GM18867 (cell line): ENCODE data around the gene CRY2.
"Not testable (repeated sequence)": the region's sequence is repeated elsewhere in the genome, so short reads cannot be mapped to it uniquely, and the experiment has no call there.

Experiments used
- ATAC-seq: cut with Tn5 transposase; IDR thresholded peaks from one replicate; pipeline ENCODE4 v1.9.1; 2021; ENCODE audit warnings: mild to moderate bottlenecking, moderate library complexity; ENCODE audit not compliant: unreplicated experiment

CRY2 gene

GRCh38 chr11:45896422-45896984 is 49.2 kb downstream of the CRY2 start:
- ATAC-seq: no peak

DNA sequence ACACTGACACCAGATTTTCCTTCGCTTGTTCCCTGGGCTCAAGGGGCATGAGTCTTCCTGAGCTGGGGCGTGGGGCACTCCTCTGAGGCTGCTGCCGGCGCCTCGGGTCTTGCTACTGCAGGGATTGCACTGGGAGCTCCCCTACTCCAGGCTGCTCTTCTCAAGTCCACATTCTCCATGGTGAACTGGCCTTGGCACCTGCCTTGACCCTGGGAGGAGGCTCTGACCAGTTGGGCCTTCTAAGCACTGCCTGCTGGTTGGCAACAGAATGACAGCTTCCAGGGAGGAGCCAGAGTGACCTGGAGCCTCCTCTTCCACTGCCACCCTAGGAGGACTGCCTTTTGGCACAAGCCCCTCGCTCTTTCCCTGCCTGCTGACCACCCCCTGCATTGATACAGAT is 50.3 kb downstream of the CRY2 start:
- ATAC-seq: no peak

DNA sequence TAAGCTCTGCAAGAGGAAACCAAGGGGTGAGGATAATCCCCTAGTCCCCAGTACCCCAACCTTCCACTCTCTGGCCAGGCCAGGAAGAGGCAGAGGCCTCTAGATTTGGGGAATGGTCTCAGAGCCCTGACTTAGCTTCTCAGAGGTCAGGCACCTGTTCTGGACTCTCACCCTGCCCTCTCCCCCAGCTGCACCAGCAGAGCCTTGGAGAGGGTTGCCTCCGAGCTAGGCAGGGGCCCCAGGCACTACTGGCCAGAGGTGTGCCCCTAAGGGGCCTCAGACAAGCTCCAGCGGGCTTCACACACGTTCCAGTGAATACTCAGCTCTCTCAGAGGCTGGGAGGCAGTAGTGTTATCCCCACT is 51.8 kb downstream of the CRY2 start:
- ATAC-seq: no peak

DNA sequence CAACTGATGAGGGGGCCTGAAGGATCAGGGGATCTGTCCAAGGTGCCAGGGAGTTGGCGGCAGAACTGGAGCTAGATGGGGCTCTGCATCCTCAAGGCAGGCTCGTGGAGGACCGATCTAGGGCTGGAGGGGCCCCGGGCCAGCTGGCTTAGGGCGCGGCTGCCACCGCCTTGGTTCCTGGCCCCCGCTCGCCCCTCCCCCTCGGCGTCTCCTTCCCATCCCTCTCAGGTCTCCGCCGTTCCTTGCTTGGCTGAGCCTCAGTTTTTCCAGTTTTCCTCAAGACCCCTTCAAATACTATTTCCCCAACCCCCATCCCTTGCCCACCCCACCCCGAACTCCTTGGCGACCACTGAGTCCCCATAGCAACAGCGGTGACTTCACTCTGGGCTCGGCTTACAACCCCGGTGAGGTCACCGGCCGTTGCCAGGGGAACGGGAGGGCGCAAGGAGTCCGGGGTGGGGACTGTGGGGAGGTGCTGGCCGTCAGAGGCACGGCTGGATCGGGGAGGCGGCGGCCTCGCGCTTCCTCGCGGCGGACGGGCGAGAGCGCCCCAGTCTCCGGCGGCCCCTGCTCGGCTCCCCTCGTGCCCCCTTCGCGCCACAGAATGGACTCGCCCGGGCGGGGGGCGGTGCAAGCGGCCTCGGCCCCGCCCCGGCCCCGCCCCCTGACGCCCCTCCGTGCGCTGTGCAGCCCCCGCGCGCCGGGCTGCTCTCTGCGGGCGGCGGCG is 52.3 kb downstream of the CRY2 start:
- peak; percentile 59 for ATAC-seq

- peak; percentile 3 for ATAC-seq
These were observed 53.0 kb downstream of the CRY2 start for GRCh38 chr11:45900175-45900800.

DNA sequence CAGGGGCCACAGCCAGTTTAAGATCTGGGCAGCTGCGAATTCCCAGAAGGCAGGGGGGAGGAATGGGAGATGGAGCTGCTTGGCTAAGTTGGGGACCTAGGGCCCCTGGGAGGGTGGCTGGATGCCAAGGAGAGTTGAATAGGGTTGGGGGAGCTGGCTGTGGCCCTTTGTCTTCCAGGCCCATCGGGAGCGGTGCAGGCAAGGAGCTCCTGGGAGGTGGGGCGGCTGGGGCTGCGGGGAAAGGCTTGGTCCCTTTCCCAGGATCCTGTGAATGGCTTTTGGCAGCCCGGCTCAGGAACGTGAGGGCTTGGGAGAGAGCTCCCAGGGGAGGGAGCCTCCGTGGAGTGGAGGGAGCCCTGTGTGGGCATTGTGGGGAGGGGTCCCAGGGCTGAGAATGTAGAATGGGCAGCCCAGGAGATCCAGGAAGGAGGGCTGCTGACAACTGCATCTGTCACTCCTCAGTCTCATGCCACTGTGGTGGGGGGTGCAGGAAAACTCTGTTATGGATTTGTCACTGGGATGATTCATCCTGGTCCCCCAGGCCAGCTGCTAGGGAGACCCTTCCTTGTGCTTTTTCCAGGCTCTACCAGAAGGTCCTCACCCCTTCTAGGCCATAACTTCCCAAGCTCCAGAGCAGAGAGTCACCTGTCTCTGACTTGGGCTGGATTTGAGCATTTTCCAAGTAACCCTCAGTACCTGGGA is 53.8 kb downstream of the CRY2 start:
- no peak for ATAC-seq

DNA sequence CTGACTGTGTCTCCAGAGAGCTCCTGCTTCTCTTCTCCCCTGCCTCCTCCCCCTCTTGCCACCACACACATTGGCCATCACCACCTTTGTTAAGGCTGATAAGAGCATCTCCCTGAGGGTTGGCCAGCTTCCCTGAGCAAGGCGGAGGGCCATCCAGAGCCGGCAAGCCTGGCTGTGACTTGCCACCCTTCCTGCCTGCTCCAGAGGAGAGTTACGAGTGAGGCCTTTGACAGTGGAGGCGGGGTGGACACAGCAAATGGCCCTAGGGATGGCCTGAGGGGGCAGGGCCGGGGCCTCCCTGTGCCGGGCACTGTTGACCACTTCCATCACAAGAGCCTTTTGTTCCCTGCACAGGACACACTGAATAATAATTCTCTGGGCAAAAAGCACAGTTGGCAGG is 54.4 kb downstream of the CRY2 start:
- no peak for ATAC-seq

GRCh38 chr11:45902452-45903380 is 55.4 kb downstream of the CRY2 start:
- no peak for ATAC-seq

DNA sequence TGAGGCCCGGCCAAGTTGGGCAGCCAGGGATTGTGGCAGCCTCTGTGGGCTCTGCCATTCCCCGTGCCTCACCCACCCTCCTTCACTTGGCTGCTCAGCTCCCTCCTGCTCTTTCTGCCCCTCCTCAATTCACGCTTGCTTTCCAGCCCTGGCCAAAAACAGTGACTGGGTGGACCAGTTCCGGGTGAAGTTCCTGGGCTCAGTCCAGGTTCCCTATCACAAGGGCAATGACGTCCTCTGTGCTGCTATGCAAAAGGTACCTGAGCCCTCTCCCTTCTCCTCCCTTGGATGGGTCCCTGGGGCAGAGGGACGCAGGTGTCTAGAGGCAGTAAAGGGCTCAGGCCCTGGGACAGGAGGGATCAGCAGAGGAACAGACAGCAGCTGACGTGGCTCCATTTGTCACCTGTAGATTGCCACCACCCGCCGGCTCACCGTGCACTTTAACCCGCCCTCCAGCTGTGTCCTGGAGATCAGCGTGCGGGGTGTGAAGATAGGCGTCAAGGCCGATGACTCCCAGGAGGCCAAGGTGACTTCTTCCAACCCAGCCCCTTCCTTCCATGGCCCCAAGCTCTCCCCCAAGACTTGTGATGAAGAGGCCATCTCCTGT is 57.1 kb downstream of the CRY2 start:
- no peak for ATAC-seq

- no peak for ATAC-seq
These were observed 57.8 kb downstream of the CRY2 start for GRCh38 chr11:45905095-45905494.

DNA sequence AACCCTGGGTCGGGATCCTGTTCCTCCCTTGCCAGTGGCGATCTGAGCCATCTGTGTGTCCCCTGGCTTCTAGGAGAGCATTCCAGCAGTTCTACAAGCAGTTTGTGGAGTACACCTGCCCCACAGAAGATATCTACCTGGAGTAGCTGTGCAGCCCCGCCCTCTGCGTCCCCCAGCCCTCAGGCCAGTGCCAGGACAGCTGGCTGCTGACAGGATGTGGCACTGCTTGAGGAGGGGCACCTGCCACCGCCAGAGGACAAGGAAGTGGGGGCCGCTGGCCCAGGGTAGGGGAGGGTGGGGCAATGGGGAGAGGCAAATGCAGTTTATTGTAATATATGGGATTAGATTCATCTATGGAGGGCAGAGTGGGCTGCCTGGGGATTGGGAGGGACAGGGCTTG is 58.3 kb downstream of the CRY2 start:
- ATAC-seq: not testable (repeated sequence)

- no peak for ATAC-seq
These were observed 58.9 kb downstream of the CRY2 start for GRCh38 chr11:45906096-45906682.

DNA sequence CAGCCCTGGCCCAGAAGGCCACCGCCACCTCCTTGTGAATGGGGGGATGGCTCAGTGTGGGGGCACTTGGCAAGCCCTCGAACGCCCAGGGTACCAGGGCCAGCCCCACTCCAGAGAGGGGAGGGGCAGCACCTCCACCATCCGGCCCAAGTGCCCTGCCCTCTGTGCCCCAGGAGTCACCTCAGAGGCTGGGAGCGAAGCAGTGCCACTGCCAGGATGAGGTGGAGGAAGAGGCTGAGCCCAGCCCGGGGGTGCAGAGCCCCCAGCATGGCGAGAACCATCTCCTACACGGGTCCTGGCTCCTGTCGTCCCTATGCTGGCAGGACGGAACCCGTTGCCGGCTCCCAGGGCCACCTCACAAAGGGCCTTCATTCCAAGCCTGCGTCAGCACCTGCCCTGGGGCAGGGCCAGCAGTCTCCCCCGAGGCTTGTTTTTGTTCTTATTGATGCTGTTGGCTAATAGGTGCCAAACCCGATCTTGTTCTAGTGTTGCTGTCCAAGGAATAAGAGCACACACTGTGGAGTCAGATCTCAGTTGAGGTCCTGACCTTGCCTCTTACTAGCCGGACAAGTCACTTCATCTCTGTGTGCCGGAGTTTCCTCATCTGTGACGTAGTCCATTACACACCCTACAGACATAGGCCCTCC is 59.8 kb downstream of the CRY2 start, which contains the start of gene FREY1:
Gene FREY1, minus strand, starts transcription at position 307 of the 647 bp plus-strand sequence. Its CDS starts 26 bp downstream, at position 281.
- ATAC-seq: no peak

- no peak for ATAC-seq
These were observed 60.7 kb downstream of the CRY2 start for GRCh38 chr11:45907911-45908370.

DNA sequence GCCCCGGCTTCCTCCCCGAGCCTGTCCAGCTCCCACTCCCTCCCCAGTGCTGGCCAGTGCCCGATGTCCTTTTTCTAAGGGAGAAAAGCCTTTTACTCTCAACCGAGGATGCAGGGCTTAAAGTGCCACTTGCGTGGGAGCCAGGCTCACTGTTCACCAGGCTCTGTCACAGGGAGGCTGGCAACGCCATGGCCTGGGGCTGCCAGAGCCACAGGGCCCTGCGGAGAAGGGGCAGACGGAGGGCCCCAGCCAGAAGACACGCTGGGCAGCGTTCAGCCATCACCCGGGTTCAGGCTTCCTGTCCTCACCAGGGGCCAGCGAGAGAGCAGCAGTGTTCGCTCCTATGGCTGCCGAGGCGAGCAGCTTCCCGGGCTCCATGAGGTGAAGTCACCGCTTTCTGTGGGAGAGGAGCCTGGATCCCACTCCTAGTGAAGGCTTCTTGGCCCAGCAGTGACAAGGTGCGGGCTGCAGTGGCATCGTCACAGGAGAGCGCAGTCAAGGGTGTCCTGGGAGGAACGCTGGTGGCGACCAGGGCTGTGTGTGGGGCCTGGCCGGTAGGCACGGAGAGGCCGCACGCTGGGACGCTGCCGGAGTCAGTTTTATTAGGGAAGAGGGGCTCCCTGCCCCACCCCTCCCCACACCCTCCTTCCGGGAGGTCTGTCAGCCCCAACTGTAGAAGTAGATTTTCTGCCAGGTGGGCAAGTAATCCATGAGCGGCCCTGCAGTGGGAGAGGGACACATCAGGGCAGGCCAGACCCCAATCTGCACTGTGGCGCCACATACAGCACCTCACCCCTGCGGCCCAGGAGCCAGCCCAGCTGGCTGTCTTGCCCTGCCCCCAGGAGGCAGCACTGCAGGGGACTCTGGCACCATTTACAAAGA is 62.6 kb downstream of the CRY2 start:
- no peak for ATAC-seq

GRCh38 chr11:45910623-45911022 is 63.3 kb downstream of the CRY2 start:
- ATAC-seq: no peak

DNA sequence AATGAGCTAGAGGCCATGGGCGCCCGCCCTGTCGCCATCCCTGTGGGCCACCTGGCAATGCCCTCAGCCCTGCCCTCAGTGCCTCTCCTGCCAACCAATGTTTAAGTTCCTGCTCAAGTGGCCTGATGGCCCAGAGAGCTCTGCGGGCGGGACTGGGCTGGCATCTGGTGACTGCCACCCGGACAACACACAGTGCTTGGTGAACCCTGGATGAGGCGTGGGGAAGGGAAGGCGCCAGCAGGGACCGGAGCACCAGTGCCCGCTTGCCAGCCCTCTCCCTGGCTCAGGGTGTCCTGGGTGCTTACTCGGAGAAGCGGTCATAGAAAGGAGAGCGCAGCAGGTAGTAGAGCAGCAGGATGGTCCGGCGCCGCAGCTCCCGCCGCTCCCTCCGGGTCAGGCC is 66.2 kb downstream of the CRY2 start:
- no peak for ATAC-seq

DNA sequence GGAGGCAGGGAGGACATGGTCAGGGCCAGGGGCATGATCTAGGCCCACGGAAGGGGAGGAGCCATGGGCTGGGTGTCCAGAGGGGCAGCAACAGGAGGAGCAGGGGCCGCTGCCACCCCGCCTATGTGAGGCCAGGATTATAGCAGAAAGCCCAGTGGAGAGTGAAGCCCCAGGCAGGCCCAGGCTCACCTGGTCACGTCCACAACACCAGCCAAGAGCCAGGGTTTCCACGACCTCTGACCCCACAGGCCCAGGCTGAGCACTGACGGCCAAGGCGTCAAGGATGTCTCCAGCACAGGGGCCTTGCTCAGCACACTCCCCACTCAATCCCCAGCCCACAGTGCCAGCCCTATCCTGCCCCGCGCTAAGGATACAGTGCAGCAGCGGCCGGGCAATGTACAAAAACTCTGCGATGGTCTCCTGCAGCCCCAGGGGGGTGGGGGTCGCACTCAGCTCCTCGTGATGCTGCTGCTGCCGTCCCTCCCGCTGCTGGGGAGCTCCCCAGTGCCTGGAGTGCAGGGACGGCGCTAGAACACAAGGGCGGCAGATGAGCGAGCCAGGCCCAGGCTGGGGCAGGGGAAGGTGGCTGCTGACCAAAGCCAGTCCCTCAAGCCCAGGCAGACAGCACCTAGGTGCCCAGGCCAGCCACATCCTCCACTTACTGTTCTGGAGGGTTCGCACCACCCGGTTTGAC is 66.8 kb downstream of the CRY2 start:
- no peak for ATAC-seq
